HepG2 (cell line): Measurements from ENCODE around the gene WWP2. TPM values are rescaled to one million over a fixed set of nuclear protein-coding genes. Genes with fewer than 3 reads are reported as not detected.

Experiments used
- DRAP1 ChIP-seq: IDR thresholded peaks from 2 replicates; pipeline ENCODE4 v1.6.1; 2016; ENCODE audit warnings: missing genetic modification reagents, missing compliant biosample characterization
- GATAD2A ChIP-seq: IDR thresholded peaks from 2 replicates; pipeline ENCODE4 v1.6.1; 2016
- HMG20A ChIP-seq: IDR thresholded peaks from 2 replicates; pipeline ENCODE4 v1.6.1; 2016; ENCODE audit warnings: borderline replicate concordance
- HMGXB4 ChIP-seq, 2 experiments: sonication (generic) in 1 of 2; formaldehyde crosslinking in 1 of 2; IDR thresholded peaks; 2 replicates each; pipeline versions ENCODE4 v1.4.0 to v1.6.1; 2018 to 2020; ENCODE audit warnings: missing genetic modification reagents in 2 of 2, borderline replicate concordance in 1 of 2, low read depth in 1 of 2, mild to moderate bottlenecking in 1 of 2, missing biosample characterization in 1 of 2
- IRF2 ChIP-seq: IDR thresholded peaks from 2 replicates; pipeline ENCODE4 v1.6.1; 2018; ENCODE audit warnings: missing genetic modification reagents, missing compliant biosample characterization
- PHF20 ChIP-seq: sonication (generic); formaldehyde crosslinking; IDR thresholded peaks from 2 replicates; pipeline ENCODE4 v1.5.0; 2020; ENCODE audit warnings: mild to moderate bottlenecking, missing genetic modification reagents
- SIX4 ChIP-seq: sonication (generic); formaldehyde crosslinking; IDR thresholded peaks from 2 replicates; pipeline ENCODE4 v1.4.0; 2020; ENCODE audit warnings: missing genetic modification reagents
- SMAD3 ChIP-seq: sonication (generic); formaldehyde crosslinking; IDR thresholded peaks from 2 replicates; pipeline ENCODE4 v1.4.0; 2020; ENCODE audit warnings: missing genetic modification reagents
- UBTF ChIP-seq: sonication (generic); formaldehyde crosslinking; IDR thresholded peaks from 2 replicates; pipeline ENCODE4 v1.4.0; 2020; ENCODE audit warnings: mild to moderate bottlenecking, missing genetic modification reagents
- ZBED4 ChIP-seq: sonication (generic); formaldehyde crosslinking; IDR thresholded peaks from 2 replicates; pipeline ENCODE4 v1.4.0; 2020; ENCODE audit warnings: missing genetic modification reagents, borderline replicate concordance
- ZFP91 ChIP-seq: sonication (generic); formaldehyde crosslinking; IDR thresholded peaks from 2 replicates; pipeline ENCODE4 v1.9.0; 2022; ENCODE audit warnings: missing genetic modification reagents, mild to moderate bottlenecking, borderline replicate concordance
- ZNF260 ChIP-seq: sonication (generic); formaldehyde crosslinking; IDR thresholded peaks from 2 replicates; pipeline ENCODE4 v1.4.0; 2020; ENCODE audit warnings: missing genetic modification reagents, low read depth, mild to moderate bottlenecking, borderline replicate concordance
- ZNF549 ChIP-seq: sonication (generic); formaldehyde crosslinking; IDR thresholded peaks from 2 replicates; pipeline ENCODE4 v1.5.0; 2020; ENCODE audit warnings: missing genetic modification reagents
- ZNF614 ChIP-seq: IDR thresholded peaks from 2 replicates; pipeline ENCODE4 v1.6.1; 2018; ENCODE audit warnings: missing biosample characterization, missing genetic modification reagents, inconsistent platforms, borderline replicate concordance
- ZNF772 ChIP-seq: sonication (generic); formaldehyde crosslinking; IDR thresholded peaks from 2 replicates; pipeline ENCODE4 v1.5.0; 2020; ENCODE audit warnings: mild to moderate bottlenecking, missing genetic modification reagents
- ZNF790 ChIP-seq: sonication (generic); formaldehyde crosslinking; IDR thresholded peaks from 2 replicates; pipeline ENCODE4 v1.8.0; 2022; ENCODE audit warnings: missing genetic modification reagents, mild to moderate bottlenecking, borderline replicate concordance
- ZNF816 ChIP-seq: sonication (generic); formaldehyde crosslinking; IDR thresholded peaks from 2 replicates; pipeline ENCODE4 v1.8.0; 2022; ENCODE audit warnings: missing genetic modification reagents, mild to moderate bottlenecking, borderline replicate concordance
- polyA plus RNA-seq, 8 experiments: library from polyadenylated mRNA; depleted of rRNA in 3 of 8; stranded (reverse) in 7 of 8; unstranded in 1 of 8; fragments of >200 nt; fragmentation: Illumina TruSeq in 4 of 8; extraction: Trizol in 4 of 8; gene quantifications; 2 replicates each; pipeline versions ENCODE4 v1.2.1 to v1.2.3, GENCODE V29; 2011 to 2016; ENCODE audit warnings: low read depth in 4 of 8, missing spikeins in 1 of 8, mixed read lengths in 1 of 8; ENCODE audit not compliant: insufficient read depth in 1 of 8
- total RNA-seq, 5 experiments: library from RNA; depleted of rRNA; stranded (reverse); fragments of >200 nt; fragmentation: Illumina TruSeq; extraction: Trizol; gene quantifications; 2 replicates each; pipeline ENCODE4 v1.2.3, GENCODE V29; 2016; ENCODE audit warnings: low read depth in 1 of 5

The WWP2 gene
- total and polyA plus RNA-seq, 2 of the 13 experiments (the other 11 are each of a cell fraction or from before 2014, with no cell fraction given) = 11.4 to 28.2 TPM

- TF ChIP-seq UBTF (0 out of 2 replicates have a peak, but pooled peaks have one; percentile 16), ZNF816 (CRISPR knock-in tag) (0 out of 2 replicates have a peak, but pooled peaks have one; percentile 42), ZNF549 (no peak), GATAD2A (CRISPR knock-in tag) (0 out of 2 replicates have a peak, but pooled peaks have one; percentile 28), PHF20 (CRISPR knock-in tag) (0 out of 2 replicates have a peak, but pooled peaks have one; percentile 27), DRAP1 (CRISPR knock-in tag) (0 out of 2 replicates have a peak, but pooled peaks have one; percentile 20), HMG20A (peak; percentile 24; the same call in 1 of the 2 replicates), ZNF772 (0 out of 2 replicates have a peak, but pooled peaks have one; percentile 35), ZNF260 (CRISPR knock-in tag) (no peak), SMAD3 (peak; percentile 88; the same call in 1 of the 2 replicates), ZNF614 (CRISPR knock-in tag) (0 out of 2 replicates have a peak, but pooled peaks have one; percentile 57), IRF2 (CRISPR knock-in tag) (peak; percentile 66; the same call in 1 of the 2 replicates), ZBED4 (CRISPR knock-in tag) (peak; percentile 61; the same call in 1 of the 2 replicates), HMGXB4 (CRISPR knock-in tag; IDR thresholded peaks at IDR 0.05; ENCODE audit: borderline replicate concordance in 1 of 2, low read depth in 1 of 2) (peak in 1 of 2 experiments; percentile 65; a peak in 1 of 4 replicates), ZNF790 (CRISPR knock-in tag) (no peak), ZFP91 (CRISPR knock-in tag) (no peak), SIX4 (CRISPR knock-in tag) (0 out of 2 replicates have a peak, but pooled peaks have one; percentile 35)
Measured at GRCh38 chr16:69796285-69797118, 34.4 kb downstream of the WWP2 start (continued).
